Measurements from ENCODE around the gene ONECUT2. TPM values are rescaled to one million over a fixed set of nuclear protein-coding genes. Genes with fewer than 3 reads are reported as not detected.

Gene ONECUT2
- total and polyA plus RNA-seq, 2 donors from 2014 or later = 0.02 to 0.22 TPM

DNA sequence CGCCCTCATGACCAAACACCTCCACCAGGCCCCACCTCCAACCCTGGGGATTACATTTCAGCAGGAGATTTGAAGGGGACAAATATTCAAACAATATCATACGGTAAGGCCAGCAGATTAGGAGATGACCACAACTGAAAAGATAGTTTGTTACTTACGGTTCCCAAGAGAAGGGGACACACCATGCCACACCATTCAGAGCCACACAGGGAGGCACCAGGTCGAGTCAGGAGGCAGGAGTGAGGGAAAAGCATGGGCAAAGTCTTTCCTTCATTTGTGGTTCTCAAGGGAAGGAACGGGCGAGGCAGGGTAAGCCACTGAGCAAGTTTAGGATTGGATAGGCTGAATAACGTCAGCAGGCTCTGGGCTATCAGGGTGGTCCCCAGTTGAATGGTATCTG, 94.0 kb downstream of the ONECUT2 start:
- intact Hi-C loops (cut with DNase I) = no loop called here
- TF ChIP-seq, protein P1, sequence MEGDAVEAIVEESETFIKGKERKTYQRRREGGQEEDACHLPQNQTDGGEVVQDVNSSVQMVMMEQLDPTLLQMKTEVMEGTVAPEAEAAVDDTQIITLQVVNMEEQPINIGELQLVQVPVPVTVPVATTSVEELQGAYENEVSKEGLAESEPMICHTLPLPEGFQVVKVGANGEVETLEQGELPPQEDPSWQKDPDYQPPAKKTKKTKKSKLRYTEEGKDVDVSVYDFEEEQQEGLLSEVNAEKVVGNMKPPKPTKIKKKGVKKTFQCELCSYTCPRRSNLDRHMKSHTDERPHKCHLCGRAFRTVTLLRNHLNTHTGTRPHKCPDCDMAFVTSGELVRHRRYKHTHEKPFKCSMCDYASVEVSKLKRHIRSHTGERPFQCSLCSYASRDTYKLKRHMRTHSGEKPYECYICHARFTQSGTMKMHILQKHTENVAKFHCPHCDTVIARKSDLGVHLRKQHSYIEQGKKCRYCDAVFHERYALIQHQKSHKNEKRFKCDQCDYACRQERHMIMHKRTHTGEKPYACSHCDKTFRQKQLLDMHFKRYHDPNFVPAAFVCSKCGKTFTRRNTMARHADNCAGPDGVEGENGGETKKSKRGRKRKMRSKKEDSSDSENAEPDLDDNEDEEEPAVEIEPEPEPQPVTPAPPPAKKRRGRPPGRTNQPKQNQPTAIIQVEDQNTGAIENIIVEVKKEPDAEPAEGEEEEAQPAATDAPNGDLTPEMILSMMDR (IDR thresholded peaks at IDR 0.05; ENCODE audit: borderline replicate concordance, extremely low read depth, insufficient read depth) = no peak
- Histone ChIP-seq H3K4me1 (ENCODE audit: control insufficient read depth in 2 of 3, insufficient read depth in 2 of 3, low read depth in 1 of 3, low read length in 3 of 3) (peaks cover 0 to 2% (median under 1%) of the 10 kb centered on the region in 3 donors), H3K27me3 (ENCODE audit: control insufficient read depth, insufficient read depth, low read length) (no peaks in the 10 kb centered on the region), H3K4me3 (ENCODE audit: low read length in 3 of 3) (no peak overlapping the region), H3K36me3 (ENCODE audit: control insufficient read depth in 2 of 3, insufficient read depth in 3 of 3, low read length in 3 of 3) (no peaks in the 10 kb centered on the region), H3K9me3 (ENCODE audit: control insufficient read depth in 2 of 3, insufficient read depth in 1 of 3, low read length in 3 of 3) (peaks cover 0 to 15% (median 0%) of the 10 kb centered on the region in 3 donors), H3K9ac (ENCODE audit: low read length in 3 of 3) (no peak overlapping the region), H3K27ac (ENCODE audit: low read depth in 2 of 2, low read length in 2 of 2) (no peak overlapping the region)
- DNase-seq = no peak
- no peak for FAIRE-seq

DNA sequence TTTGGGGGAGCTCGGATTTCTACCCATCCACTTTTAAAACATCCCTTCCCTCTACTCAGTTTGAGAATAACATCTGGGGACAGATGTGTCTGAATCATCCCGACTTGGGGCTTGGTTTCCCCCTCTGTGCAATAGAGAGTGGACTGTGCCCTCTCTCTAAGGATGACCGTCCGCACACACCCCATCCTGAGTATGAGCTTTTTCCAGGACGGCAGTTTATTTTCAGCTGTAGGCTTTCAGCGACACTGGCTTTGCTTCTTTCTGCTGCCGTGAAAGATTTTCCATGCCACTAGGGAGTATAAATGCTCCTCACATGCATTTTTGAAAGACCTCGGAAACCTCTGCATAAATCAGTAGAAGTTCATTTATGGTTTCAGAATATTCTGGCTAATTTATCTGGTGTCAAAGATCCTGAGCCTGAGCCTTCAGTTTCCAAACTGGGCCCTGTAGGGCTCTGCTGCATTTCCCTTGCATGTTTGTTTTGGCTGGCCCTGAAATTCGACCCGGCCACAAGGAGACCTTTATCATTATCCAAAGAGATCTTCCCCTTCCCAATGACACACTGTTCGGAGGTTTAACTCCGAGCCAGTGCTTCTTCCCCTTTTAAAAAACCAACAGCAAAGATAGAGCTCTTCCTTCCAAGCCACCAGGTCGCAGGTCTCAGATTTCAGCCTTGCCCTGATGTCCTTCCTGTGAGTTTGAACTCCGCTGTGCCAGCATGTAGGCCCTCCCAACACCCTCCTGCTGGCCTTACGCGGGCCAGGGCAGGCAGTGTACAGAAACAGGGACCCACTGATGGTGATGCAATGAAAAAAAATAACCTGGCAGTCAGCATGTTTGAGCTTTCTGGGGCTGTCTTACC, 98.1 kb downstream of the ONECUT2 start:
- no peaks in the 10 kb centered on the region for H3K9me3 ChIP-seq (ENCODE audit: control insufficient read depth in 2 of 3, insufficient read depth in 1 of 3, low read length in 3 of 3)
- peaks cover 0 to 2% (median 2%) of the 10 kb centered on the region in 3 donors for H3K4me1 ChIP-seq (ENCODE audit: control insufficient read depth in 2 of 3, insufficient read depth in 2 of 3, low read depth in 1 of 3, low read length in 3 of 3)
- H3K36me3 ChIP-seq (ENCODE audit: control insufficient read depth in 2 of 3, insufficient read depth in 3 of 3, low read length in 3 of 3) = no peaks in the 10 kb centered on the region
- TF ChIP-seq, protein P1 (IDR thresholded peaks at IDR 0.05; ENCODE audit: borderline replicate concordance, extremely low read depth, insufficient read depth) = no peak
- H3K27me3 ChIP-seq (ENCODE audit: control insufficient read depth, insufficient read depth, low read length) = no peaks in the 10 kb centered on the region
- peak in 4 of 5 donors; percentile 45 to 75 (median 65) for DNase-seq
- no peak for FAIRE-seq
- H3K9ac ChIP-seq (ENCODE audit: low read length in 3 of 3) = no peak overlapping the region
- no peak overlapping the region for H3K27ac ChIP-seq (ENCODE audit: low read depth in 2 of 2, low read length in 2 of 2)
- intact Hi-C loops (cut with DNase I) = no loop called here
- no peak overlapping the region for H3K4me3 ChIP-seq (ENCODE audit: low read length in 3 of 3)

DNA sequence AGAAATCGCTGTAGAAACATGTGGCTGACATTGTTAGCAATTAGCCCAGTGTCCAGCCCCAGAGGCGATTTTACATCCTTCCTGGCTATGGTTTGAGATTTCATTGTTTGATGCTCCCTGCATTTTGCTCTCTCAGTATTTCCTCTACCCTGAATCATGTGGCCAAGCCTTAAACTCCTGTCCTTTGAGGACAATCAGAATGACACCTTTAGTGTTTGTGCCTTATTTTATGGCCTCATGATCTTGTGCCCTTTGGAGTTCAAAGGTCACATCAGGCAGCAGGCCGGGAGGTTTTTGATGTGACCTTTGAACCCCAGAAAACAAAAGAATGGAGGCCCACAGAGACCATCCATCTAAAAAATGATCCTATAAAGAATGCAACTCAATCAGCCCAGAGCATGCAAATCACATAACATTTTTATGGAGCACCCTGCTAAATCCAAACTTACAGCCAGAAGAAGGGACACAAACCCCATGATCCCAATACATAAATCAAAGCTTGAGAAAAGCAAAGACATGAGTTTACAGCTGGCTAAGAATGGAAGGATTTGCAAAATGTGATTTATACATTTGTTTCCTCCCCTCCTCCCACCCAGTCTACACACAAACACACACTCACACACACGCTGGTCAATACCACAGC, 98.8 kb downstream of the ONECUT2 start:
- Histone ChIP-seq H3K27me3 (ENCODE audit: control insufficient read depth, insufficient read depth, low read length) (no peaks in the 10 kb centered on the region), H3K4me3 (ENCODE audit: low read length in 3 of 3) (no peak overlapping the region), H3K9me3 (ENCODE audit: control insufficient read depth in 2 of 3, insufficient read depth in 1 of 3, low read length in 3 of 3) (no peaks in the 10 kb centered on the region), H3K27ac (ENCODE audit: low read depth in 2 of 2, low read length in 2 of 2) (no peak overlapping the region), H3K4me1 (ENCODE audit: control insufficient read depth in 2 of 3, insufficient read depth in 2 of 3, low read depth in 1 of 3, low read length in 3 of 3) (peaks cover 0 to 2% (median 2%) of the 10 kb centered on the region in 3 donors), H3K9ac (ENCODE audit: low read length in 3 of 3) (no peak overlapping the region), H3K36me3 (ENCODE audit: control insufficient read depth in 2 of 3, insufficient read depth in 3 of 3, low read length in 3 of 3) (no peaks in the 10 kb centered on the region)
- DNase-seq = peak in 3 of 5 donors; percentile 26 to 92 (median 77)
- intact Hi-C loops (cut with DNase I) = no loop called here
- TF ChIP-seq, protein P1 (IDR thresholded peaks at IDR 0.05; ENCODE audit: borderline replicate concordance, extremely low read depth, insufficient read depth) = no peak
- FAIRE-seq = no peak
